PC-3 (cell line): ENCODE results near the gene KCNQ1.

Source experiments
- EZH2 ChIP-seq: fragments of 300-600 bp; sonication (generic); IDR thresholded peaks from one replicate; pipeline ENCODE4 v1.6.1; 2017; ENCODE audit warnings: antibody characterized with exemption, mild to moderate bottlenecking, low read length; ENCODE audit not compliant: unreplicated experiment
- EZH2phosphoT487 ChIP-seq: fragments of 300-600 bp; sonication (generic); IDR thresholded peaks from 2 replicates; pipeline ENCODE4 v1.6.1; 2018; ENCODE audit warnings: mild to moderate bottlenecking, antibody characterized with exemption, low read length, borderline replicate concordance
- TF ChIP-seq, protein P1 (sequence below): fragments of 300-600 bp; sonication (generic); conservative IDR thresholded peaks from 2 replicates; pipeline ENCODE4 v1.5.1; 2017; ENCODE audit warnings: antibody characterized with exemption, low read depth, mild to moderate bottlenecking, low read length

DNA sequence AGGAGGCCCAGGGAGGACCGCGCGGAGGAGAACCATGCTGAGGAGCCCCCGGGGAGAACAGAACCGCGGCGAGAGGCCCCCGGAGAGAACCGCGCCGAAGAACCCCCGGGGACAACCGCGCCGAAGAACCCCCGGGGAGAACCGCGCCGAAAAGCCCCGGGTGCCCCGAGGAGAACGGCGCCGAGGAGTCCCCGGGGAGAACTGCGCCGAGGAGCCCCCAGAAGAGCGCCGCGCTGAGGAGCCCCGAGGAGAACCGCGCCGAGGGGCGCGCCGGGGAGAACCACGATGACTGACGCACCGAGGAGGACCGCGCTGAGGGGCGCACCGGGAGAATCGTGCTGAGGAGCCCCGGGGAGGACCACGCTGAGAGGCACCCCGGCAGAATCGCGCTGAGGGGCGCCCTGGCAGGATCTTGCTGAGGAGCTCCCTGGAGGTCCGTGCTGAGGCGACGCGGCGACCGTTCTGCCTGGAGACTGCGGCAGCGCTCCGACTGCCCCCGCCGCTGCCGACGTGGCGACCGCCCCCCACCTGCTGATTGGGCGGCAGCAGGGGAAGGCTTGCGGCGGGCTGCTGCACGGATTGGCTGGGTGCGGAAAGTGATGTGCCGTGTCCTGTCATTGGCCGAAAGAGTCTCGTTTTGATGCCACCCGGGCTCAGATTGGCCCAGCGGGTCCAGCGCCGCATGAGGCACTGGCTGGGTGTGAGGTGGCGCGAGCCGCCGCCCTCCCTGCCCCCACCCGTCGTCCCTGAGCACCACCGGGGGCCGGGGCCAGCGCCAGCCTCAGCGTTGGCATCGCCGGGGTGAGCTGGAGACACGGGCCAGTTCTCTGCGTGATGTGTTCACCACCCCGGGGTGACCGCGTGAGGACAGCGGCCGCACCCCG lies 255.0 kb downstream of the KCNQ1 start, which contains the start of gene KCNQ1OT1:
- TF ChIP-seq, protein P1, sequence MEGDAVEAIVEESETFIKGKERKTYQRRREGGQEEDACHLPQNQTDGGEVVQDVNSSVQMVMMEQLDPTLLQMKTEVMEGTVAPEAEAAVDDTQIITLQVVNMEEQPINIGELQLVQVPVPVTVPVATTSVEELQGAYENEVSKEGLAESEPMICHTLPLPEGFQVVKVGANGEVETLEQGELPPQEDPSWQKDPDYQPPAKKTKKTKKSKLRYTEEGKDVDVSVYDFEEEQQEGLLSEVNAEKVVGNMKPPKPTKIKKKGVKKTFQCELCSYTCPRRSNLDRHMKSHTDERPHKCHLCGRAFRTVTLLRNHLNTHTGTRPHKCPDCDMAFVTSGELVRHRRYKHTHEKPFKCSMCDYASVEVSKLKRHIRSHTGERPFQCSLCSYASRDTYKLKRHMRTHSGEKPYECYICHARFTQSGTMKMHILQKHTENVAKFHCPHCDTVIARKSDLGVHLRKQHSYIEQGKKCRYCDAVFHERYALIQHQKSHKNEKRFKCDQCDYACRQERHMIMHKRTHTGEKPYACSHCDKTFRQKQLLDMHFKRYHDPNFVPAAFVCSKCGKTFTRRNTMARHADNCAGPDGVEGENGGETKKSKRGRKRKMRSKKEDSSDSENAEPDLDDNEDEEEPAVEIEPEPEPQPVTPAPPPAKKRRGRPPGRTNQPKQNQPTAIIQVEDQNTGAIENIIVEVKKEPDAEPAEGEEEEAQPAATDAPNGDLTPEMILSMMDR = no peak
- TF ChIP-seq EZH2phosphoT487 (no peak), EZH2 (no peak)
